Measurements from ENCODE around the gene ARHGEF1.
"Not testable (repeated sequence)": the region's sequence is repeated elsewhere in the genome, so short reads cannot be mapped to it uniquely, and the experiment has no call there.

ARHGEF1 gene

DNA sequence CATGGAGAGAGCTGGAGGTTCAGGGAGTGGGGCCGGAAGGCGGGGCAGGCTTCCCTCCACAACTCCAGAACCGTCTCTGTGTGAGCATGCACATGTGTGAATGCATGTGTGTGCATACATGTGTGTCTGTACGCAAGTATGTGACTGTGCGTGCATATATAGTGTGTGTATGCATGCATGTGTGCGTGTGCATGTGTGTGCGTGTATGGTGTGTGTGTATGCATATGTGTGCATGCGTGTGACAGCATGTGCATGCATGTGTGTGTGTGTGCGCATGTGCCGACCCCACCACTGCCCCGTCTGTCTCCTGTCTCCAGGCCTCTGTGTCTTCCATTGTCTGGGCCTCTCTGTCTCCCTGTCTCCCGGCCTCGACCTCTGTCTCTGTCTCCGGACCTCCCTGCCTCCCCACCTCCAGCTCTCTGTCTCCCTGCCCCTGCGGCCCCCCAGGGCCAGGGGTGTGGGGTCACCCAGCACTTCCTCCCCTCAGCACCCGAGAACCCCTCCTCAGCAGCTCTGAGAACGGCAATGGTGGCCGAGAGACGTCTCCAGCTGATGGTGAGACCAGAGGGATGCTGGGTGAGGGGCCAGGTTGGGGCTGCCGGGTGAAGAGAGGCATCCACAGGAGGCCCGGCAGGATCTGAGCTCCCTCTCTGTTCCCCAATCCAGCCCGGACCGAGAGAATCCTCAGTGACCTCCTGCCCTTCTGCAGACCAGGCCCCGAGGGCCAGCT lies 22.5 kb downstream of the ARHGEF1 start:
- no peak for DNase-seq (ENCODE audit: low read depth in 2 of 2)

GRCh38 chr19:41906271-41906670 lies 23.3 kb downstream of the ARHGEF1 start:
- no peak for DNase-seq (ENCODE audit: low read depth in 2 of 2)

- no peak for DNase-seq (ENCODE audit: low read depth in 2 of 2)
Observed at GRCh38 chr19:41906916-41907680, 24.1 kb downstream of the ARHGEF1 start.

GRCh38 chr19:41907994-41908615 lies 25.1 kb downstream of the ARHGEF1 start:
- DNase-seq (ENCODE audit: low read depth in 2 of 2) = no peak

DNA sequence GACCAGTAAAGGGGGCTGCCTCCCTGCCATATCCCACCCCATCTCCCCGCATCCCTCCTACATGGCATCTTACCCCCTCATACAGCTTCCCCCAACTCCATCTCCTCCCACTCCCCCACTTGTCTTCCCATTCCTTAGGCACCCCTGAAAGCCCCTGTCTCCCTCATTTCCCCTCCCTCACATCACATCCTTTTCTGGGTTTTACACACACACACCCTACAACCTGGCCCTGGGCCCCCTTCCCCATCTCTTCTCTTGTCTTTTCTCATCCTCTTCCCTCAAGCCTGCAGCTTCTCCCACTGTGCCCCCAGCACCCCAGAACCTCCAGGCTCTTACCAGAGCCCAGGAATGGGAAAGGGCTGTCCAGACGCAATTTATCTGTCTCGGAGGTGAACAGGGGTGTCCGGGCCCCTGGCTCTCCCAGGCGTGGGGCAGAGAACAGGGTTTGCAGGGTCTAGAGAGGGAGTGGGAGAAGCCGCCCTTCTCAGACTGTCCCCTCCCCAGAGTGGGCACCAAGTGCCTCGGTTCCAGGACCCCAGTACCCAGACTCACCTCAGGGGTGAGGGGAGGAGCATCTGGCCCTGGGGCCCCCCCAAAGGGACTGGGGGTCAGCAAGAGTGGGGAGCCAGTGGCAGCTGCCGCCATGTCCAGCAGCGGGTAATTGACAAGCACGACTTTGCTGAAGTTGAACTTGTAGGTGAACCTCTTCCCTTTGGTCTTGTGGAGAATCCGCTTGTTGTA lies 25.9 kb downstream of the ARHGEF1 start:
- no peak for DNase-seq (ENCODE audit: low read depth in 2 of 2)

DNA sequence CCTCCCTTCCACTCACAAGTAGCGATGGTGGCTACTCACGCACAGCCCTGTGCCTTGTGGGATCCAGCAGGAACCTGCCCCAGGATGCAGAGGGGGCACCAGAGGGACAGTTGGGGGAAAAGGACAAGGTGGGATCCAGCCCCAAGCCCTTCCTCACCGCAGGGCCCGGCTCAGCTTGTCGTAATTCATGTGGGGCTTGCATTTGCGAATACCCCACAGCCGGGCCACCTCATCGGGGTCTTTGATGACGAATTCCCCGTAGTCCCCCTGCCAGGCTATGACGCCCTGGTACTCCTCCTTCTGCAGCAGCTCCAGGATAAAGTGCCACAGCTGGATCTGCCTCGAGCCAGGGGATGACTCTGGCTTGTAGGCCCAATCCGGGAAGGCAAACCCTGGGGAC lies 26.7 kb downstream of the ARHGEF1 start:
- DNase-seq (ENCODE audit: low read depth in 2 of 2) = no peak

GRCh38 chr19:41910240-41910991 lies 27.4 kb downstream of the ARHGEF1 start:
- DNase-seq (ENCODE audit: low read depth in 2 of 2) = no peak

DNA sequence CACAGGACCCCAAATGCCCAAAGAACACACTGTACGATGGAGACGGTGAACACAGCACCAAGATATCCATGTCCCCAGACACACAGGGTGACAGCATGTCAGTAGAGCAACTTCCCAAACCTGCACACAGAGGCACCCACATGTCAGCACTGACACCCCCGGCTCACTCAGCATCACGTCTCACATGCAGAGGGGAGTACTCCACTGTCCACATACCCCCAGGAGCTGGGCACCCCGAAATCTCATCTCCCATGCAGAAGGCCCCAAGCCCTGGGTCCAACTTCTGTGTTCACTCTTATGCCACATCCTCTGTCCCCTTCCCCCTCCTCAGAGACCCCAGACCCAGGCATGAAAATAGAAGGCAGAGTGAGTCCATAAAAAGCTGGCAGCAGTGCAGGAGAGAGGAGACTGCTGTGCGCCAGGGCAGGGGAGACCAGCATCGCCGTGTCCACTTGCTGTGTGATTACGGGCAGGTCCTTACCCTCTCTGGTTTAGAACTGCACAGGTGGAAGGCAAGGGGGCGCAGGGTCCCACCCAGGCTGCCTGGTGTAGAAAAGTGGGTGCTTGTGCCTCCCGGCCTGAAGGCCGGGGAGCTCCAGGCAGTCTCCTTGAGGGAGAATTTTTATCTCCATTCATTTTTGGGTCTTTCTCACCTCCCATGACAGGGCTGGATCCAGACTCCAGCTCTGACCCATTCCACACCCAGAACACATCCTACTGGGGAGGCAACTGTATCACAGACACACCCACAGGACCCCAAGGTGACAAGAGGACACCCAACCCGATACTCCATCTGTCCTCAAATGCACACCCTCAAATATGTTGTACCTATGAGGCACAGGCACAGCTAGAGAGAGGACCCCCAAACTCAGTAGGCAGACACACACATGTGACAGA lies 28.3 kb downstream of the ARHGEF1 start:
- no peak for DNase-seq (ENCODE audit: low read depth in 2 of 2)

DNA sequence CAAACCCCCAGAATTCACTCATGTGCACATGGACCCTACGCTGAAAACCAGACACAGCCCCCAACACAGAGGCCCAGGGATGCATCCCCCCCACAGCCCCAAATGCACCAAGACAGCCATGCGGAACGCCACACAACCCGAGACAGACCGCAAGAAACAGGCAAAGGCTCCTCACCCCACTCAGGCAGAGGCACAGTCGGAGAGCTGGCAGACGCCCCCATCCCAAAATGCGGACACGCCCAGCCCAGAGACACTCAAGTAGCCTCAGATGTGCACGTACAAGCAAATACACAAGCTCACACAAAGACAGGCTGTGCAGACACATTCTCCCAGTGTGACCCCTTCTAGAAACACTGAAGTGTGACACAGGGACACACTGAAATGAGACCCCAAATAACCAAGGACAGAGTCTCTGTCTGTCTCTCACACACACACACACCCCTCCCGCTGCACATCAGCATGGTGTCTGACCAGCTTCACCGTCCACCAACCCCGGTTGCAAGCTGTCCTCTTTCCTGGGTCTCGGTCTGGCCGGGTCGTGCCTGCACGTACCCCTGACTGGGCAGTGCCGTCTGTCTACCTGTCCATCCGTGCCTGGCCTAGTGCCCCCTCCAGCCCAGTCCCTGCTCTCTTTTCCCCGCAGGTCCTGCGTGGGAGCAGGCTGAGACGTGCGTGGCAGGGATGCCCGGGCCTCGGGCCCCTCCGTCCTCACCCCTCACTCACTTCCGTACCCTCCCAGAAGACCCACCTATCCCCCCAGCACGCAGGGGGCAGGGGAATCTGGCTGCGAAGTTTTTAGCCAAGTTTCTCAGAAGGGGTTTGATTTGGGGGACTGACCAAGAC lies 29.1 kb downstream of the ARHGEF1 start:
- DNase-seq (ENCODE audit: low read depth in 2 of 2) = no peak

DNA sequence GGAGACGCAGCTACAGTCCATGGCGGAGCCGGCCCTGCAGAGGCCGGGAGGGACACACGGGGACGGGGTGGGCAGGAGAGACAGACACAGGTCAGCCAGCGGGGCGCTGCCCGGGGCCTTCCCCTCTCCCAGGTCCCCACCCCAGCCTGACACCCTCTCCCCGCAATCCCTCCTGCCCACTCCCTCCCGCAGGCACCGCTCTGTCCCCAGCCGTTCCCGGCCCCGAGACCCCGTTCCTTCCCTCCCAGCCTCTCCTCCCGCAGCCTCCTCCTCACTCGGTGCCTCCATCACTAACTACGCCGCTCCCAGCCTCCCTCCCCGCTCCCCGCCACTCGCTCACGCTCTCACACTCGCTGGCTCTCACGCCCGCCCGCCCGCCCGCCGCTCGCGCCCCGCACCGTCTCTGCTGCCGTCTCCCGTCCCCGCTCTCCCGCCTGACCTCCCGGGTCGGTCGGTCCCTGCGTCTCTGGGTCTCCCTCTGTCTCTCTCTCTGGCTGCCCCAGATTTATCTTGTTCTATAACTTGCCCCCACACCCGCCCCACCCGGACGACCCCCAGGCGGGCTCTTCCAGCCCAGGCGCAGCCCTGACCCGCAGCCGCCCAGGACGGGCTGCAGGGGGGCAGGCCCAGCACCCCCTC lies 30.0 kb downstream of the ARHGEF1 start:
- DNase-seq (ENCODE audit: low read depth in 2 of 2) = no peak

DNA sequence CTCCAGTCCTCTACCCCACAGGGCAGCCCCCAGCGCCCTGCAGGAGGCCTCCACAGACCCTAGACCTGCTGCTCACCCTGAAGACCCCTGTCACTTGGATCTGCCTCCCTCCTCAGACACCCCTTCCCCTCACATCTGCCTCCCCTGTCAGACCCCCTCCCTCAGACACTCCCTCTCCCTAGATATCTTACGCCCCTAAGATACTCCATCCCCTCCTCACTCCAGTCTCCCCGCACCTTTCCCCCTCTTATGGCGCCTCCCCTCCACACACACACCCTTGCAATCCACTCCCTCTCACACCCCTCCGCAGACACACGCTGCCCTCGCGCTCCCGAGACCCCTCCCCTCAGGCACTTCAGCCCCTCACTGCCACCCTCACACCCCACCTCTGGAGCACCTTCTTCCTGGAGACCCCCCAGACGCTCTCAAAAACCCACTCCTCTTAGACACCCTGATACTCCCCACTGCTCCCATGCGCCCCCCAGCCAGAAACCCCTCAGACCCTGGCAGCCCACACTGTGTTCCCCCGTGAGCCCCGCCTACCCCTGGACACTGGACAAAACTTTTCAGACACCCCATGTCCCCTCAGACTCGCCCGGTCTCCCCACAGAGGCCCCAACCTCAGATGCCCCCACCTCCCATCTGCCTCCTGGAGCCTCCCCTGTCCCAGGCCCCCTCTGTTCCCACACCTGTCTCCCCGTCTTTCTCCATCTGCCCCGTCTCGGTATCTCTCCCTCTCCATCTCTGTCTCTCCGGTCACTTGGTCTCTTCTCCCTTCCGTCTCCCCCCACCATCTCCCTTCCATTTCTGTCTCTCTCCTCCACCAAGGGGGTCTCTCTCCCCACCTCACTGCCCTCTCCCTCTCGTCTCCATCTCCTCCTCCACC lies 30.8 kb downstream of the ARHGEF1 start:
- no peak for DNase-seq (ENCODE audit: low read depth in 2 of 2)

DNA sequence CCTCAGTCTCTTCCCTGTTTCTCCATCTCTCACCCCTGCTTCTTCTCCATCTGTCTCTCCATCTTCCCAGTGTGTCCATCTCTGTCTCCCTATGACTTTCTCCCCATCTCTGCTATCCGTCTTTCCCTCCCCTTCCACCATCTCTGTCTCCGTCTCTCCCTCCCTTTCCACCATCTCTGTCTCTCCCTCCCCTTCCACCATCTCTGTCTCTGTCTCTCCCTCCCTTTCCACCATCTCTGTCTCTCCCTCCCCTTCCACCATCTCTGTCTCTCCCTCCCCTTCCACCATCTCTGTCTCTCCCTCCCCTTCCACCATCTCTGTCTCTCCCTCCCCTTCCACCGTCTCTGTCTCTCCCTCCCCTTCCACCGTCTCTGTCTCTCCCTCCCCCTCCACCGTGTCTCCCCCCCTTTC lies 31.4 kb downstream of the ARHGEF1 start:
- not testable (repeated sequence) for DNase-seq (ENCODE audit: low read depth in 2 of 2)

DNA sequence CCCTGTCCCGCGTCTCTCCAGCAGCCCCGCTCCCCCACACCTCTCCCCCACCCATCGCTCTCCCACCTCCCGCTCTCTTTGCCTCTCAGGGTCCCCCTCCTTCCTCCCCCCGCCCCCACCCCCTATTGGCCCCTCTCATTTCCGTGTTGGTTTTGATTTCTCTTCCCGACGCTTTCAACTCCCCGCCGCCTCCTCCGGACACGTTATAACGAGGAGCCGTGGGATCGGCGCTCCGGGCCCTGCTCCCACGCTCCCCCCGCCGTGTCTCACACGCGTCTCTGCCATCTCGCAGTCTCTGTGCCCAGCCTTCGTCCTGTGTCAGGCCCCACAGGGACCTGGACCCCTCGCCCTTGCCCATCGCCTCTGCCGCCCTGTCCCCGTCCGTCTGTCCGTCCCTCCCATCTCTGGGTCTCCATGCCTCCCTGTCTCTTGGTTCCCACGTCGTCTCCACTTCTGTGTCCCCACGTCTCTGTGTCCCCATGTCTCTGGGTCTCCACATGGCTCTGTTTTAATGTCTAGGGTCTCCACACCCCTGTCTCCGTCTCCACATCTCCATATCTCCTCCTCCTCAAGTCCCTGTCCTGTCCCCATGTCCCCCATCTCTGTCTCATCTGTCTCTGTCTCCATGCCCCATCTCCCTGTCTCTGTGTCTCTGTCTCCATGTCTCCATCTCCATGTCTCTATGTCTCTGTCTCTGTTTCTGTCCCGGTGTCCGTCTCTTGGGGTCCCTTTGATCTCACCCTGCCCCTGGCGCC lies 32.2 kb downstream of the ARHGEF1 start:
- DNase-seq (ENCODE audit: low read depth in 2 of 2) = no peak

- DNase-seq (ENCODE audit: low read depth in 2 of 2) = no peak
Observed at GRCh38 chr19:41915776-41916414, 32.9 kb downstream of the ARHGEF1 start.

GRCh38 chr19:41917676-41918075 lies 34.7 kb downstream of the ARHGEF1 start:
- DNase-seq (ENCODE audit: low read depth in 2 of 2) = no peak

GRCh38 chr19:41918095-41918494 lies 35.1 kb downstream of the ARHGEF1 start:
- DNase-seq (ENCODE audit: low read depth in 2 of 2) = no peak

Measured in stimulated activated CD4-positive, alpha-beta T cell treated with anti-CD3 and anti-CD28 coated beads, Interleukin-1b, Interleukin-23, amount 100 ng/mL, for 4 hours (primary cell).